Suprapubic skin (tissue), 4 donors: ENCODE measurements around the gene ZNF652. TPM values are rescaled to one million over a fixed set of nuclear protein-coding genes. Genes with fewer than 3 reads are reported as not detected.

Experiments used
- DNase-seq, 2 donors: peaks; one replicate each; pipeline ENCODE4 v3.0.0-alpha.2; 2019; ENCODE audit warnings: low spot score in 2 of 2
- H3K27ac ChIP-seq: fragments of 200-600 bp; sonication (generic); one replicate; pipeline ENCODE4 v1.5.1; 2019
- H3K27me3 ChIP-seq: fragments of 200-600 bp; sonication (generic); one replicate; pipeline ENCODE4 v1.5.1; 2019
- H3K36me3 ChIP-seq: fragments of 200-600 bp; sonication (generic); one replicate; pipeline ENCODE4 v1.5.1; 2019
- H3K4me1 ChIP-seq: fragments of 200-600 bp; sonication (generic); one replicate; pipeline ENCODE4 v1.5.1; 2019
- H3K4me3 ChIP-seq: fragments of 200-600 bp; sonication (generic); one replicate; pipeline ENCODE4 v1.5.1; 2019; ENCODE audit warnings: mild to moderate bottlenecking
- H3K9me3 ChIP-seq: fragments of 200-600 bp; sonication (generic); one replicate; pipeline ENCODE4 v1.5.1; 2019
- EP300 ChIP-seq: sonication (generic); formaldehyde crosslinking; IDR thresholded peaks from one replicate; pipeline ENCODE4 v1.6.1; 2017; ENCODE audit warnings: antibody characterized with exemption
- POLR2A ChIP-seq, 2 donors: fragments of 450-650 bp; IDR thresholded peaks; one replicate each; pipeline ENCODE4 v1.6.1; 2017; ENCODE audit warnings: antibody characterized with exemption in 2 of 2, mild to moderate bottlenecking in 2 of 2, moderate library complexity in 2 of 2
- POLR2AphosphoS5 ChIP-seq, 3 donors: sonication (generic); formaldehyde crosslinking; IDR thresholded peaks; one replicate each; pipeline ENCODE4 v1.6.1; 2017; ENCODE audit warnings: antibody characterized with exemption in 3 of 3
- WGBS: methylation state at CpG from one replicate; pipeline ENCODE4 v1.1.5; 2018; 5-methylcytosine and 5-hydroxymethylcytosine counted together
- total RNA-seq, 4 donors: library from RNA; depleted of rRNA; stranded (reverse); fragments of >200 nt; gene quantifications; one replicate each; pipeline ENCODE4 v1.1.0, GENCODE V29; 2016
- TF ChIP-seq, protein P1 (sequence below), 2 donors: fragments of 200-600 bp in 1 of 2; fragments of 450-650 bp in 1 of 2; sonication (generic) in 1 of 2; IDR thresholded peaks; one replicate each; pipeline ENCODE4 v1.5.1; 2016 to 2019; ENCODE audit warnings: antibody characterized with exemption in 2 of 2, mild to moderate bottlenecking in 1 of 2, moderate library complexity in 1 of 2

Gene ZNF652
- total RNA-seq, 4 donors from 2014 or later = 76.6 to 148 (median 83.2) TPM

DNA sequence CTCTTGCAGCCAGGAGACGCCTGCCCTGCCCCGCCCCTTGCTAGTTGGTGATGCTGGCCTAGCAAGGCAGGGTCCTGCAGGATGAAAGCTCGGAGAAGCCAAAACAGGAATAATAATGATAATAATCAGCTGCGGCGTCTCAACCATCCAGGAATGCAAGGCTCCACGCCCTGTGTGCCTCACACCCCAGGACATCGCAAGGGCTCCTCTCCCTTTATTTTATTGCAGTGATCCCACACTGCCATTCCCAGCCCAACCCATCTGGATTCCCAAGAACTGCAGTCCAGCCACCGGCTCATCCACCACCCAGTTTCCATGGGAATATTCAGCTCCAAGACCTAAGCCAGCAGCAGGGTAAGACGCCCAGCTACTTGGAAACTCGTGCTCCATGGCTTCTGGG is 21.0 kb upstream of the ZNF652 start:
- Histone ChIP-seq H3K4me3 (no peak overlapping the region), H3K4me1 (peaks cover 23% of the 10 kb centered on the region), H3K27me3 (no peaks in the 10 kb centered on the region), H3K9me3 (no peaks in the 10 kb centered on the region), H3K27ac (no peak overlapping the region), H3K36me3 (no peaks in the 10 kb centered on the region)
- DNase-seq = no peak
- TF ChIP-seq POLR2AphosphoS5 (IDR thresholded peaks at IDR 0.05) (no peak), EP300 (no peak), POLR2A (IDR thresholded peaks at IDR 0.05) (no peak)
- TF ChIP-seq, protein P1, sequence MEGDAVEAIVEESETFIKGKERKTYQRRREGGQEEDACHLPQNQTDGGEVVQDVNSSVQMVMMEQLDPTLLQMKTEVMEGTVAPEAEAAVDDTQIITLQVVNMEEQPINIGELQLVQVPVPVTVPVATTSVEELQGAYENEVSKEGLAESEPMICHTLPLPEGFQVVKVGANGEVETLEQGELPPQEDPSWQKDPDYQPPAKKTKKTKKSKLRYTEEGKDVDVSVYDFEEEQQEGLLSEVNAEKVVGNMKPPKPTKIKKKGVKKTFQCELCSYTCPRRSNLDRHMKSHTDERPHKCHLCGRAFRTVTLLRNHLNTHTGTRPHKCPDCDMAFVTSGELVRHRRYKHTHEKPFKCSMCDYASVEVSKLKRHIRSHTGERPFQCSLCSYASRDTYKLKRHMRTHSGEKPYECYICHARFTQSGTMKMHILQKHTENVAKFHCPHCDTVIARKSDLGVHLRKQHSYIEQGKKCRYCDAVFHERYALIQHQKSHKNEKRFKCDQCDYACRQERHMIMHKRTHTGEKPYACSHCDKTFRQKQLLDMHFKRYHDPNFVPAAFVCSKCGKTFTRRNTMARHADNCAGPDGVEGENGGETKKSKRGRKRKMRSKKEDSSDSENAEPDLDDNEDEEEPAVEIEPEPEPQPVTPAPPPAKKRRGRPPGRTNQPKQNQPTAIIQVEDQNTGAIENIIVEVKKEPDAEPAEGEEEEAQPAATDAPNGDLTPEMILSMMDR (IDR thresholded peaks at IDR 0.05) = no peak
- 58% methylated on average over 10 of the region's 10 CpGs for WGBS

DNA sequence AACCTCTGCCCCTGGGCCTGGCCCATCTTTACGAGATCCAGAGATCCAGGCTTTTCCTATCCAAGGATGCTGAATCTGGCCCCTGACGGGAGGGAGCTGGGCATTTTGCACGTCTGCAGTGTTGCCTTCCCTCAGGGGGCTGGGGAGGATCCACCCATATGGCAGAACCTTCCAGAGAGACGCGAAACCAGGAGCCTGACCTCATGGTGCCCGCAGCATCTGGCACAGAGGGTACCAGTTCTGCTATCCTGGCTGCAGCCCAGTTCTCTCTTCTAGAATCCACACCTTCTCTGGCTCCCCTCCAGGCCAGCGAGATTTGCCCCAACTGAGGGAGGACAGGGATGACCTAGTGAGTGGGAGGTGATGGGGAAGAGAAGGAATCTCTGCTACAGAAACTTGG is 20.5 kb upstream of the ZNF652 start:
- WGBS = 55% methylated on average over 7 of the region's 7 CpGs
- no peaks in the 10 kb centered on the region for H3K27me3 ChIP-seq
- no peaks in the 10 kb centered on the region for H3K9me3 ChIP-seq
- H3K36me3 ChIP-seq = no peaks in the 10 kb centered on the region
- no peak for DNase-seq
- H3K4me3 ChIP-seq = no peak overlapping the region
- no peak for TF ChIP-seq POLR2A (IDR thresholded peaks at IDR 0.05)
- TF ChIP-seq POLR2AphosphoS5 (IDR thresholded peaks at IDR 0.05) = no peak
- no peak for TF ChIP-seq EP300
- TF ChIP-seq, protein P1 (IDR thresholded peaks at IDR 0.05) = no peak
- peaks cover 23% of the 10 kb centered on the region for H3K4me1 ChIP-seq
- H3K27ac ChIP-seq = no peak overlapping the region

DNA sequence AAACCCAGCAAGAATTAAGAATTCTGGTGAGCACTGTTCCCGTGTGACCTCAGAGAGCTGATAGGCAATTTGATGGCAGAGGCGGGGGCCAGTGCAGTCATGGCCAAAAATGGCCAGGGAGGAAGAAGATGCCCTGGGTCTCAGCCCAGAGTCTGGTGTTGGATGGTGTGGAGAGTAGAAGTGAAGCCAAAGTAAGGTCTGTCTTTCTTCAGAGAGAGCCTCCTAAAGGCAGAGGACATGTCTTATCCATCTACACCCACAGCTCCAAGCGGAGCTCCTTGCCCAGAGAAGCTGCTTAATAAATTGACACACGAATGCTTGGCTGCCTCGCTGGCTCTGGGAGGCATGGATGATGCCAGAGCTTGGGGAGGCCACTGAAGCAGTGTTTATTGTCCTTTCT is 19.7 kb upstream of the ZNF652 start:
- Histone ChIP-seq H3K4me3 (no peak overlapping the region), H3K4me1 (peaks cover 23% of the 10 kb centered on the region), H3K27ac (no peak overlapping the region), H3K9me3 (no peaks in the 10 kb centered on the region), H3K27me3 (no peaks in the 10 kb centered on the region), H3K36me3 (no peaks in the 10 kb centered on the region)
- no peak for DNase-seq
- TF ChIP-seq POLR2A (IDR thresholded peaks at IDR 0.05) = no peak
- TF ChIP-seq, protein P1 (IDR thresholded peaks at IDR 0.05) = no peak
- WGBS = 67% methylated on average over 5 of the region's 5 CpGs

DNA sequence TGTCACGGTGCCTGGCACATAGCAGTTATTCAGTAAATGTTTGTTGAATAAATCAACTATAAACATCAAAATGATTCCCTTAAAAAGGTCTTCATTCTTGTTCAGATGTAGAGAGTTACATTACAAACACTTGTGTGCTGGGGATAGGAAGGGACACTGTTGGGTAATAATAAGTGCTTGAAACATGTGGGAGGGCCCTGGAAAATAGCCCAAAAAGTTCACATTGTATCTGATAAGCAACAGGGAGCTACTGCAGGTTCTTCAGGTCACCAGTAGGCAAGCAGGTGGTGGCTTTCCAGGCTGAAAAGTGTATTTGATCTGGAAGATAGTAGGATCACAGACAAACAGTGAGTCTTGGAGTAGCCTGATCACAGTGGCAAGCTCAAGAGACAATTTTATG is 19.0 kb upstream of the ZNF652 start:
- Histone ChIP-seq H3K27ac (no peak overlapping the region), H3K4me1 (peaks cover 23% of the 10 kb centered on the region), H3K4me3 (no peak overlapping the region), H3K27me3 (no peaks in the 10 kb centered on the region), H3K9me3 (no peaks in the 10 kb centered on the region), H3K36me3 (no peaks in the 10 kb centered on the region)
- no peak for DNase-seq
- 68% methylated on average over 1 of the region's 1 CpG for WGBS
- TF ChIP-seq, protein P1 (IDR thresholded peaks at IDR 0.05) = no peak
- TF ChIP-seq EP300 (no peak), POLR2A (IDR thresholded peaks at IDR 0.05) (no peak), POLR2AphosphoS5 (IDR thresholded peaks at IDR 0.05) (no peak)

DNA sequence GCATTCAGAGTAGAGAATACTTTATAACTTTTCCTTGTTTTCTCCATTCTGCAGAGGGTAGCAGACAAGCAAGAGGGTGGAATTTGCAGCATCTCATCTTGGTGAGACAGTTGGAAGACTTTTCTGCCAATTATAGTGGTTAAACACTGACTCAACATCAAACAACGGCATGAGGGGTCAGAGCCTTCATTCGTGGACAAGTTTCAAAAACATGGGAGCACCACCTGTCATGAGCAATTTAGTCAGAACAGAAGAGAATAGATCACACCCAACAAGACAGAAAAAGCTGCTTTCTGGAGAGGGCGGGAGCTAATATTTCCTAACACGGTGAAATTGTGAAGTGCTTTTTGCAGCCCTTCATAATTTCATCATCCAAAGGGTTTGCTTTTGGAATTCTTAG is 17.9 kb upstream of the ZNF652 start:
- 79% methylated on average over 4 of the region's 4 CpGs for WGBS
- no peak for DNase-seq
- Histone ChIP-seq H3K4me3 (no peak overlapping the region), H3K27ac (no peak overlapping the region), H3K4me1 (peaks cover 19% of the 10 kb centered on the region), H3K9me3 (no peaks in the 10 kb centered on the region), H3K27me3 (no peaks in the 10 kb centered on the region), H3K36me3 (no peaks in the 10 kb centered on the region)
- TF ChIP-seq POLR2A (IDR thresholded peaks at IDR 0.05) (no peak), POLR2AphosphoS5 (IDR thresholded peaks at IDR 0.05) (no peak), EP300 (no peak)
- TF ChIP-seq, protein P1 (IDR thresholded peaks at IDR 0.05) = no peak
